ENCODE results near the gene HEPN1. TPM values are rescaled to one million over a fixed set of nuclear protein-coding genes. Genes with fewer than 3 reads are reported as not detected.

The HEPN1 gene
- total RNA-seq, 1 experiment from 2014 or later, result not detected

DNA sequence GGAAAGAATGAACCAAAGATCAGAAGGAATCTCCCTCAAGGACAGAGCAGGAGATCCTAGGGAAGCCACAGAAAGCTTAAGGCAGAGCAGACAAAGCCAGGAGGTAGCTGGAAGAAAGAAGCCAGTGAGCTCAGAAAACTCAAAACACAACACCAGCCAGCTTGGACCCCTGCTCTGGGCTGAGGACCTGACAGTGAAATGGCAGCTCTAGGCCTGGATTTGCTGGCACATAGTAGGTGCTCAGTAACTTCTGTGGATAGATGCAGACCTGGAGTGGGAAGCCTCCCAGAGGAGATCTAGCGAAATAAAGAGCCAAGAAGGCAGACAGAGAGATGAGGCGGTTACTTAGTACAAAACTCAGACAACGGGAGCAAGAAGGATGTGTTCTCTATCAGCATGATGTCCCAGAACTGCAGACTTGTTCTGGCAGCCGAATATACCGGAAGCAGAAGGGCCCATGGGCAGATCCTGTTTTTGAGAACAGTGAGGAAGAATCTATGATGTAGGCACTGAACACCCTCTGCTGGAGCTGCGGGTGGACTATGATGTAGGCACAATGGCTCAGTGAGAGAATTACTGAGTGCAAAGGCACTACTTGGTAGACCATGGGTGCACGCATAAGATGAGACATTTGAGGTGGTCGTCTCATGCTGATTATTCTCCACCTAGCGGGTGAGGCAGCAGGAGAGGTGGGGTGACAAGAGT lies 26.1 kb upstream of the HEPN1 start:
- no TSS peak for BruUV-seq (replicated peaks)
- Histone ChIP-seq H3K27ac (ENCODE audit: low read length) (no peak overlapping the region), H3K4me3 (ENCODE audit: low read depth in 2 of 2, low read length in 2 of 2) (no peak overlapping the region), H3K36me3 (ENCODE audit: control insufficient read depth, insufficient read depth, low read length) (no peaks in the 10 kb centered on the region), H3K27me3 (ENCODE audit: control insufficient read depth, insufficient read depth, low read length) (peaks cover 9% of the 10 kb centered on the region), H3K4me1 (ENCODE audit: control insufficient read depth, insufficient read depth, low read length) (0 out of 2 replicates have a peak, but pooled peaks cover 2% of the 10 kb centered on the region), H3K9me3 (ENCODE audit: control insufficient read depth, insufficient read depth, low read depth, low read length) (no peaks in the 10 kb centered on the region)
- in situ Hi-C loops (cut with HindIII; ENCODE audit: low pct_unique_long_range_greater_than_20kb, low sequenced_read_pairs), result no loop called here
- ATAC-seq (no peak), DNase-seq (ENCODE audit: low read depth, low spot score) (no peak)
- ChIA-PET POLR2A (no interaction called here), CTCF (no interaction called here)
- intact Hi-C loops (cut with micrococcal nuclease; ENCODE audit: unreplicated experiment), result no loop called here
- no peak for TF ChIP-seq TCF7L2 (IDR thresholded peaks at IDR 0.05; ENCODE audit: low read depth, low read length)
- TF ChIP-seq, protein P1, sequence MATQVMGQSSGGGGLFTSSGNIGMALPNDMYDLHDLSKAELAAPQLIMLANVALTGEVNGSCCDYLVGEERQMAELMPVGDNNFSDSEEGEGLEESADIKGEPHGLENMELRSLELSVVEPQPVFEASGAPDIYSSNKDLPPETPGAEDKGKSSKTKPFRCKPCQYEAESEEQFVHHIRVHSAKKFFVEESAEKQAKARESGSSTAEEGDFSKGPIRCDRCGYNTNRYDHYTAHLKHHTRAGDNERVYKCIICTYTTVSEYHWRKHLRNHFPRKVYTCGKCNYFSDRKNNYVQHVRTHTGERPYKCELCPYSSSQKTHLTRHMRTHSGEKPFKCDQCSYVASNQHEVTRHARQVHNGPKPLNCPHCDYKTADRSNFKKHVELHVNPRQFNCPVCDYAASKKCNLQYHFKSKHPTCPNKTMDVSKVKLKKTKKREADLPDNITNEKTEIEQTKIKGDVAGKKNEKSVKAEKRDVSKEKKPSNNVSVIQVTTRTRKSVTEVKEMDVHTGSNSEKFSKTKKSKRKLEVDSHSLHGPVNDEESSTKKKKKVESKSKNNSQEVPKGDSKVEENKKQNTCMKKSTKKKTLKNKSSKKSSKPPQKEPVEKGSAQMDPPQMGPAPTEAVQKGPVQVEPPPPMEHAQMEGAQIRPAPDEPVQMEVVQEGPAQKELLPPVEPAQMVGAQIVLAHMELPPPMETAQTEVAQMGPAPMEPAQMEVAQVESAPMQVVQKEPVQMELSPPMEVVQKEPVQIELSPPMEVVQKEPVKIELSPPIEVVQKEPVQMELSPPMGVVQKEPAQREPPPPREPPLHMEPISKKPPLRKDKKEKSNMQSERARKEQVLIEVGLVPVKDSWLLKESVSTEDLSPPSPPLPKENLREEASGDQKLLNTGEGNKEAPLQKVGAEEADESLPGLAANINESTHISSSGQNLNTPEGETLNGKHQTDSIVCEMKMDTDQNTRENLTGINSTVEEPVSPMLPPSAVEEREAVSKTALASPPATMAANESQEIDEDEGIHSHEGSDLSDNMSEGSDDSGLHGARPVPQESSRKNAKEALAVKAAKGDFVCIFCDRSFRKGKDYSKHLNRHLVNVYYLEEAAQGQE (IDR thresholded peaks at IDR 0.05; ENCODE audit: insufficient read depth in 1 of 2, low read depth in 2 of 2, low read length in 1 of 2), result no peak

DNA sequence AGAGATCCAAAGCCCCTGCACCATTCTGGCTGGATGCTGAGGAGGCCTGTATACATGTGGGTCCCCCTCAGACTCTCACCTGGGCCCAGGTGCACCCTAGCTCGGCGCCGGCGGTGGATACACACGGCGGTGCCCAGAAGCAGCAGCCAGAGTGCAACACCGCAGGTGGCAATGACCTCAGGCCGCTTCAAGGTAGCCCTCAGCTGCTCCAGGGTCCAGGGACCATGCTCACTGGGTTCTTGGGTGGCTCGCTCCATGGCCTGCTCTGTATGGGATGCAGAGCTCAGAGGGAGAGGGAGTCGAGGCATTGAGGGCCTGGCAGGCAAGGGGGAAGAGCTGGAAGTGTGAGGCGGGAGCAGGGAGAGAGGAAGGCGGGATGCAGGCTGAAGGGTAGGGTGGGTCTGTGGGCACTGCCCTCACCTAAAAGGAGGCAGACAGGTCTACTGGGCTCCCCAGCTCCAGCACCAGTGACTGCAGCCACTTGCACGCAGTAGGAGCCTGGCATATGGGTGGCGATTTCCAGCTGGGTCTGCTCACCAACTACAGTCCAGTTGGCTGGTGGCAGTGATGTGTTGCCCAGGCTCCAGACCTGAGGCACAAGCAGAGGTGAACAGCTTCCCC lies 25.2 kb upstream of the HEPN1 start:
- peaks cover 5% of the 10 kb centered on the region for H3K27me3 ChIP-seq (ENCODE audit: control insufficient read depth, insufficient read depth, low read length)
- BruUV-seq (replicated peaks), result no TSS peak
- CTCF ChIA-PET, result no interaction called here
- in situ Hi-C loops (cut with HindIII; ENCODE audit: low pct_unique_long_range_greater_than_20kb, low sequenced_read_pairs), result no loop called here
- H3K9me3 ChIP-seq (ENCODE audit: control insufficient read depth, insufficient read depth, low read depth, low read length), result no peaks in the 10 kb centered on the region
- intact Hi-C loops (cut with micrococcal nuclease; ENCODE audit: unreplicated experiment), result no loop called here
- ATAC-seq (no peak), DNase-seq (ENCODE audit: low read depth, low spot score) (no peak)
- 0 out of 2 replicates have a peak, but pooled peaks cover 3% of the 10 kb centered on the region for H3K4me1 ChIP-seq (ENCODE audit: control insufficient read depth, insufficient read depth, low read length)
- POLR2A ChIA-PET, result no interaction called here
- no peak overlapping the region for H3K27ac ChIP-seq (ENCODE audit: low read length)
- no peak overlapping the region for H3K4me3 ChIP-seq (ENCODE audit: low read depth in 2 of 2, low read length in 2 of 2)
- no peaks in the 10 kb centered on the region for H3K36me3 ChIP-seq (ENCODE audit: control insufficient read depth, insufficient read depth, low read length)
- TF ChIP-seq, protein P2, sequence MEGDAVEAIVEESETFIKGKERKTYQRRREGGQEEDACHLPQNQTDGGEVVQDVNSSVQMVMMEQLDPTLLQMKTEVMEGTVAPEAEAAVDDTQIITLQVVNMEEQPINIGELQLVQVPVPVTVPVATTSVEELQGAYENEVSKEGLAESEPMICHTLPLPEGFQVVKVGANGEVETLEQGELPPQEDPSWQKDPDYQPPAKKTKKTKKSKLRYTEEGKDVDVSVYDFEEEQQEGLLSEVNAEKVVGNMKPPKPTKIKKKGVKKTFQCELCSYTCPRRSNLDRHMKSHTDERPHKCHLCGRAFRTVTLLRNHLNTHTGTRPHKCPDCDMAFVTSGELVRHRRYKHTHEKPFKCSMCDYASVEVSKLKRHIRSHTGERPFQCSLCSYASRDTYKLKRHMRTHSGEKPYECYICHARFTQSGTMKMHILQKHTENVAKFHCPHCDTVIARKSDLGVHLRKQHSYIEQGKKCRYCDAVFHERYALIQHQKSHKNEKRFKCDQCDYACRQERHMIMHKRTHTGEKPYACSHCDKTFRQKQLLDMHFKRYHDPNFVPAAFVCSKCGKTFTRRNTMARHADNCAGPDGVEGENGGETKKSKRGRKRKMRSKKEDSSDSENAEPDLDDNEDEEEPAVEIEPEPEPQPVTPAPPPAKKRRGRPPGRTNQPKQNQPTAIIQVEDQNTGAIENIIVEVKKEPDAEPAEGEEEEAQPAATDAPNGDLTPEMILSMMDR (IDR thresholded peaks at IDR 0.05), result no peak
- no peak for TF ChIP-seq POLR2AphosphoS5 (IDR thresholded peaks at IDR 0.05; ENCODE audit: low read depth, low read length)

DNA sequence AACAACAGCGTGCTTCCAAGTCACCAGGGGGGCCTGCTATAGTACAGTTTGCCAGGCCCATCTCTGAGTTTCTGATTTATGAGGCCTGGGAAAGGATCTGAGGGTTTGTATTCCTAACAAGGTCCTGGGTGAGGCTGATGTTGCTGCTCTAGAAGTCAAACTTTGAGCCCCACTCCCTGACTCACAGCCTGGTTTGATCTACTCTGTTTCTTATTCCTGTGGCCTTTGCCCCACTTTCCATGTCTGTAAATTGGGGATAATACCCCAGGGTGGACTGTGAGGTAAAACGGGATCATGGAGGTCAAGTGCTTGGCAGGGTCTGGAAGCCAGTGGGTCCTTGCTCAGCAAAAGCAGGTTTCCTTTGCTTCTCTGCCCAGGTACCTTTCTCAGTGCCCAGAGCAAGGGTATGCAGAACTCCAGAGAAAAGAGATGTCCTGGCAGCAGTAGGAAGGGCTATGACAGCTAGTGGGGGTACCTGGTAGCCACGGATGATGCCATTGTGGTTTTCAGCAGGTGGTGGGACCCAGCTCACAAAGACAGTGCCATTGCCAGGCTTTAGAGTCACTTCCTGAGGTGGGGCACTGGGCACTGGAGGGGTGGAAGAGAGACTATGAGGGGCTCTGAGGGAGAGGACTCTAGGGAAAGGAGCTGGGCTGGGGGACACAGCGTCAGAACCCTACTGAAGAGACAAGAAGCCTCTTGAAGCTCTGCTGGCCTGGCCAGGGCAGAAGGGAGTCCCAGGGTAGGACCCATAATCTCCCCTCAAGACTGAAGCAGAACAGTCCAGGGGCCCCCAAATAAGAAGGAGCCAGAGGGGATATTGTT lies 24.2 kb upstream of the HEPN1 start:
- Histone ChIP-seq H3K27ac (ENCODE audit: low read length) (no peak overlapping the region), H3K9me3 (ENCODE audit: control insufficient read depth, insufficient read depth, low read depth, low read length) (no peaks in the 10 kb centered on the region), H3K36me3 (ENCODE audit: control insufficient read depth, insufficient read depth, low read length) (no peaks in the 10 kb centered on the region), H3K27me3 (ENCODE audit: control insufficient read depth, insufficient read depth, low read length) (peaks cover under 1% of the 10 kb centered on the region), H3K4me1 (ENCODE audit: control insufficient read depth, insufficient read depth, low read length) (0 out of 2 replicates have a peak, but pooled peaks cover 3% of the 10 kb centered on the region), H3K4me3 (ENCODE audit: low read depth in 2 of 2, low read length in 2 of 2) (no peak overlapping the region)
- ChIA-PET POLR2A (no interaction called here), CTCF (no interaction called here)
- ATAC-seq (no peak), DNase-seq (ENCODE audit: low read depth, low spot score) (no peak)
- TF ChIP-seq POLR2AphosphoS5 (IDR thresholded peaks at IDR 0.05; ENCODE audit: low read depth, low read length) (no peak), SIN3A (IDR thresholded peaks at IDR 0.05; ENCODE audit: borderline replicate concordance, insufficient read depth, low read depth, low read length) (no peak), TCF7L2 (IDR thresholded peaks at IDR 0.05; ENCODE audit: low read depth, low read length) (no peak)
- TF ChIP-seq, protein P1 (IDR thresholded peaks at IDR 0.05; ENCODE audit: insufficient read depth in 1 of 2, low read depth in 2 of 2, low read length in 1 of 2), result no peak
- TF ChIP-seq, protein P2 (IDR thresholded peaks at IDR 0.05), result no peak
- intact Hi-C loops (cut with micrococcal nuclease; ENCODE audit: unreplicated experiment), result no loop called here
- in situ Hi-C loops (cut with HindIII; ENCODE audit: low pct_unique_long_range_greater_than_20kb, low sequenced_read_pairs), result no loop called here
- no TSS peak for BruUV-seq (replicated peaks)
